Measurements from ENCODE around the gene B4GALT5.

- TF ChIP-seq CTCF (conservative IDR thresholded peaks at IDR 0.05): no peak
- no peak for TF ChIP-seq EZH2 (IDR thresholded peaks at IDR 0.05; ENCODE audit: low read depth)
Observed at GRCh38 chr20:49672096-49672664, 41.5 kb downstream of the B4GALT5 start.

Measured in PC-9 (cell line).